HG03439 (cell line): ENCODE results near the gene MAML1.

Source experiments
- ATAC-seq: cut with Tn5 transposase; IDR thresholded peaks from one replicate; pipeline ENCODE4 v1.9.1; 2021; ENCODE audit warnings: mild to moderate bottlenecking, moderate library complexity; ENCODE audit not compliant: unreplicated experiment

Gene MAML1

DNA sequence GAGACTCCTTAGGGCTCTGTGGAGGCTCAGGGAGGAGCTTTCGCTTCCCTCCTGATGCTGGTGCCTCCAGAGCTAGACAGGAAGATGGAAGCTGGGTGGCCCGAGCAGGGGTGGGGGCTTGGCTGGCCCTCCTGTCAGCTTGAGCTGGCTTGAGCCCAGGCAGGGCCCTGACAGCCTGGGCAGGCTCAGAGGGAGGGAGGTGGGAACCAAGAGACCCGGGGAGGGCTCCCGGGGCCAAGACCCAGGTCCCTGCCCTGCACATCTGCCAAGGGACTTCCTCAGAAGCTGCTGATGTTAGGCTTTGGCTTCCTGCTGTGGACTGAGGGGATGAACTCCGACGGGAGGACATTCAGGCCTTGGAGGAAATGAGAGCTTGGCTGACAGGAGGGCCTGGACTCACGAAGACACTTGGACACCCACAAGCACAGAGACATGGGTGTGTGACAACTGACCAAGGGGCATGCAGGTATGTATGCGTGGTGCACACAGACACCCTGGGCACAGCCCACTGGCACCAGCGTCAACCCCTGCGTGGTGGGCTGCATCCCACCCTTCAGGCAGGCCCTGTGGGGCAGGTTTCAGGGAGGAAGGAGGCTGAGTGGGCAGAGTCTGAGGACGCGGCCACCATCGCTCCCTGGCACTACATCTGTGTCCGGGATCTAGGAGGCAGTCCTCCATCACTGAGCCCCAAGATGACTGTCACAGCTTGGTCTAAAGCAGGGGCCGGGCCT lies 59.4 kb downstream of the MAML1 start:
- no peak for ATAC-seq

DNA sequence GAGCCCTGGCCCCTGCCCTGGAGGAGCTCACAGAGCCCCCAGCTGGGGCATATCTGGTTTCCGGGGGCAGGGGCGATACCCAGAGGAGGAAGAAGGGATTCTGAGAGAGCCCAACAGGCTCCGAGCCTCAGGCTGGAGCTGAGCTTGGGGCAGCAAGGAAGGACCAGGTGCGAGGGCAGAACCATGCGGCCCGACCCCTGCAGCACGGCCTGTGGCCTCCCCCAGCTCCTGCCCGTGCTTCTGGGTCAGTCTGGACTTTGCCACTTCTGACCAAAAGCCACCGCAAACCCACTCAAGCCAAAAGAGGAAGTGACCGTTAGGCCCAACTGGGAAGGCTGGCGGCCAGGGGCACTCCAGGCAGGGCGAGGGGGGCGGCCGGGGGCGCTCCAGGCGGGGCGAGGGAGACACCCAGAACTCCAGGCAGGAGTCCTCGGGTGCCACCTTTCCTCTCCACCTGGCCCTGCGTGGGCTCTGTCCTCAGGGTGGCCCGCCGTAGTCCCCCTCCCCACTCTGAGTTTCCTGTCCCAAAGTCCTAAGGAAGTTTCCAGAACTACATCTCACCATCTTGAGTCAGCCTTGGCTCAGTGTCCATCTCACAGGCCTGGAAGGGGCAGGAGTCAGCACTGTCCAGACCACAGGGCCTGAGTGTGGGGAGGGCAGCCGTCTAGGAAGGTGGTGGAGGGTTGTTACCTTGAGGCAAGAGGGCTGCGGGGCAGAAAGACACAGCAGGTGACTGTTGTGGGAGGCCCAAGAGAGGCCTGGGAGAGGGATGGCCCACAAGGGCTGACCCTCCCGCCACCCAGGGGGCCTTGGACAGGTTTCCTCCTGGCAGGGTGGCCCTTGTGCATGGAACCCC lies 60.2 kb downstream of the MAML1 start:
- ATAC-seq = no peak

DNA sequence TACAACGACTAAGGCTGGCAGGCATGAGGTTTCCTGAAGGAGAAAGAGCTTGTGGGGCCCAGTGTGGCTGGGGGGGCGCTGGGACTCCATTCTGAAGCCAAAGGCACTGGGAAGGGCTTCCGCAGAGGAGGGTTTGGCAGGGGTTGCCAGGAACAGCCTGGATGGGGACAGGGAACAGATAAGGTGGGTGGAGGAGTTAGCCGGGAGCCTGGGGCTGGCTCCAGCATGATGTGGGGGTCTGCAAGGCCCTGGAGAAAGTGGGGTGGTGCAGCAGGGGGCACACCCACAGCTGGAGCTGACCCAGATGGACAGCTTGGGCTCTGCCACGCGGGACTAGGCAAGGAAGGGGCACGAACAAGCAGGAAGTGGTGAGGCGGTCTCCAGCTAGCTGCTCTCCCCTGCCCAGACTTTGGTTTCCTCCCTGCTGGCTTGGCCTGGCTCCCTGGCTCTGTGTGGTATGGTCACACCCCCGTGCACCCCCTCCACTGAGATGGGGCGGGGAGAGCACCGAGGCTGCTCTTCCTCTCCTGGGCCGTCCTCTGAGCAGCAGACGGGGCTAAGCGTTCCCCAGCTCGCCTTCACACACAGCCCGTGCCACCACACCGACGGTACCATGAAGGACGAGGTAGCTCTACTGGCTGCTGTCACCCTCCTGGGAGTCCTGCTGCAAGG lies 61.0 kb downstream of the MAML1 start, which contains the start of gene LTC4S:
Gene LTC4S, plus strand, starts transcription at position 519 of the 672 bp plus-strand sequence. Its CDS starts 95 bp downstream, at position 614.
- no peak for ATAC-seq

DNA sequence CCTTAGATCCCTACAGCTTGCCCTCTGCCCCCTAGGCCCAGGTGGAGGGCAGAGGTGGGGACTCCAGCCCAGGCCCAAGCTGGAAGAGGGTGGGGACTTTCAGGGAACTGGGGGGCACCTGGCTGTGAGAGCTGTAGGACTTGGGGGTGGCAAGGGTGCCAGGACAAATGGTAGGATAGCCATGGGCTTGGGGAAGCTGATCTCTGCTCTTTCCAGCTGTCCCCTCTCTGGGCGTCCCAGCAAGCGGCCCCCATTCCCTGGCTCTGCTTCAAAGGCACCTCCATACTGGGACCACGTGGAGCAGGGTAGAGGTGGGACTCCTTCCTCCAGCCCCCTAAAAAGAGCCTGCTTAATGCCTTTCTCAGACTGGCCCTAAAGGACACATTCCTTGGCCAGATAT lies 61.5 kb downstream of the MAML1 start:
- no peak for ATAC-seq

DNA sequence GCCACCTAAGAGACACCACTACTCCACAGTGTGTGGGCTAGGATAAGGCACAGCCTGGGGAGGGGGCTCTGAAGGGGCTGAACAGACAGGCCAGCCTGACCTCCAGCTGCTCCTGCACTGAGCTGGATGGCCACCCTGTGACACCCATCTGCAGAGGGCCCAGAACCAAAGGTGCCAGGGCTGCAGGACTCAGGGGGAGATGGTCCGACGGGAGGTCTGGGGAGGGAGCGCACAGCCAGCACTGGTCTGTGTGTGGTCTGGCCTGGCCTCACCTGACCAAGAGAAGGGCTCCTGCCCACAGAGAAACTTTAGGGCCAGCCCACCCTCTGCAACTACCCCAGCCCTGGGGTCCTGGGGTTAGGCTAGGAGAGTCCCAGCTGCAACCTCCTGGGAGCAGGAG lies 62.0 kb downstream of the MAML1 start:
- no peak for ATAC-seq

DNA sequence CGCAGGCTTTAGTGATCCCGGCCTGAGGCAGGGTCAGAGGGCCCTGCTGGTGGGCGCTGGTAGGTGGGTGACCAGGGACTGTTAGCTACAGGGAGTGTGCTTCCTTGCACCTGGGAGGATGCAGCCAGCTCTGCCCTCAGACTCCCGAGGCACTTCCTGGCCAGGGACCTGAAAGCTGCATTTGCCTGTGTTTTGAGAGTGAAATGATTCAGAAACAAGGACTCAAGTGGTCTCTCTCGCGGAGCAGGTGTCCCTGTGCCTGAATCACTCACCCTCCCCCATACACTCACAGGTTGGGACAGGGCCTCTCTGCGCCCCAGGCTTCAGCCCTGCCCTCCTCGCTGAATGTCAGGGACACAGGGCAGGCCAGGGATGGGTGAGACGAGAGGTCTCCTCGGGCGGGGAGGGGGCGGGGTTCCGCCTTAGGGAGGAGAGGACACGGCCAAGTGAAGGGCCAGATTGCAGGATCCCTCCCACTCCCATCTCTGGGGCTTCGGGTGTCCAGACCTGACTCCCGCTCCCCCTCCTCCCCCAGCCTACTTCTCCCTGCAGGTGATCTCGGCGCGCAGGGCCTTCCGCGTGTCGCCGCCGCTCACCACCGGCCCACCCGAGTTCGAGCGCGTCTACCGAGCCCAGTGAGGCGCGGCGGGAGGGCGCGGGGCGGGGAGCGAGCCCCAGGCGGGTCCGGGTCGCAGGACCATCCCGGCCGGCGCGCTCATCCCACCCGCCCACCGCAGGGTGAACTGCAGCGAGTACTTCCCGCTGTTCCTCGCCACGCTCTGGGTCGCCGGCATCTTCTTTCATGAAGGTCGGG lies 62.6 kb downstream of the MAML1 start:
- no peak for ATAC-seq

DNA sequence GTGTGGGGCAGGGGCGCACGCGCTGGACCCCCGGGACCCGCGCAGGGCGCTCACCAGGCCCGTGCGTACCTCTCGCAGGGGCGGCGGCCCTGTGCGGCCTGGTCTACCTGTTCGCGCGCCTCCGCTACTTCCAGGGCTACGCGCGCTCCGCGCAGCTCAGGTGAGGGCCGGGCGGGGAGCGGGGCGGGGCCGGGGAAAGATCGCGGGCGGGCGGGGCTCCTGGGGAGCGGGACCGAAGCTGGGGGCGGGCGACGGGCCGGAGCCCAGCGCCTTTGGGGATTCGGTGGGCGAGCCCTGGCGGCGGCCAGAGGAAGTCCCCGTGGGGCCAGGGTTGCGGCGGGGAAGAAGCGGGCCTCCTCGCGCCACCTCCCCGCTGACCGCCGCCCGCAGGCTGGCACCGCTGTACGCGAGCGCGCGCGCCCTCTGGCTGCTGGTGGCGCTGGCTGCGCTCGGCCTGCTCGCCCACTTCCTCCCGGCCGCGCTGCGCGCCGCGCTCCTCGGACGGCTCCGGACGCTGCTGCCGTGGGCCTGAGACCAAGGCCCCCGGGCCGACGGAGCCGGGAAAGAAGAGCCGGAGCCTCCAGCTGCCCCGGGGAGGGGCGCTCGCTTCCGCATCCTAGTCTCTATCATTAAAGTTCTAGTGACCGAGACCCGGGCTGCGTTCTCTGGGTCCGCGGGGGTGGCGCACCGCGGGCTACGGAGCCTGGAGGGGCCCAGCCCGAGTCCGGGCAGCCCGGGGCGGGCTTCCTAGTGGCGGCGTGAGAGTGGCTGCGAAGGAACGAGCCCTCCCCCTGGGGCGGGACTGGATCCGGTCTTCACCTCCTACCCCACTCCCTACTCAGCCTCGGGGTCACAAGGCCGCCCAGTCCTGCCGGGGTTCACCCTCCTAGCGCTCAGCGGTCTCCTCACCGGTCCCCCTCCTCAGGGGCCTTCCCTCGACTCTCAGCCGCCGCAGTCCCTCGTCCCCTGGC lies 63.5 kb downstream of the MAML1 start:
- ATAC-seq = peak; percentile 79

DNA sequence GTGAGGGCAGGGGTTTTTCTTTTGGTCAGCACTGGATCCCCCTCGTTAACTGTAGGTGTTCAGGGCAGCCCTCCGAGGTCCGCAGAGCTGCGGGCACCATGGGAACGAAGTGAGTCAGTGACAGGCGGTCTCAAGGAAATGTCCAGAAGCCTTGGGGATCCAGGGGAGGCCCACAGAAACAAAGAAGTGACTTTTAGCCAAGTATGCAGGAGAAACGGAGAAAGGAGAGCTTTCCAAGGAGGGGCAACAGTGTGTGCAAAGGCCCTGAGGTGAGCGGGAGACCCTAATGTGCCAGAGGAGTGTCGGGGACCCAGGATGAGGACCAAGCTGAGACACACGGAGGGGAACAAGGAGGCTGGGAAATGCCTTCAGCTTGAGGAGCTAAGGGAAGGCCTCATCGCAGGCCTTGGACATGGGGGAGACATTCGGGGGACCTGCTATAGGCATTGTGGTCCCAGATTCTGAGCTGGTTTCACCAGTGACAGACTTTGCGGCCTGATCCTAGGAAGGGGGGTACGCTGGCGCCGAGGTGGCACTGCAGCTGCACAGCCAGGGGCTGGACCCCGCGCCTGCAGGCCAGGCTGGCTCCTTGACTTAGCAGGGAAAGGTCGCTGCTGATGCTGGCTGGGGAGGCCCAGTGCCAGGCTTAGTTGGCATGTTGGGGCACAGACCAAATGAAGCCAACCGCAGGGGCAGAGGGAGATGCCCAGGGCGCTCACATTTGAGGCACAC lies 64.4 kb downstream of the MAML1 start:
- no peak for ATAC-seq

DNA sequence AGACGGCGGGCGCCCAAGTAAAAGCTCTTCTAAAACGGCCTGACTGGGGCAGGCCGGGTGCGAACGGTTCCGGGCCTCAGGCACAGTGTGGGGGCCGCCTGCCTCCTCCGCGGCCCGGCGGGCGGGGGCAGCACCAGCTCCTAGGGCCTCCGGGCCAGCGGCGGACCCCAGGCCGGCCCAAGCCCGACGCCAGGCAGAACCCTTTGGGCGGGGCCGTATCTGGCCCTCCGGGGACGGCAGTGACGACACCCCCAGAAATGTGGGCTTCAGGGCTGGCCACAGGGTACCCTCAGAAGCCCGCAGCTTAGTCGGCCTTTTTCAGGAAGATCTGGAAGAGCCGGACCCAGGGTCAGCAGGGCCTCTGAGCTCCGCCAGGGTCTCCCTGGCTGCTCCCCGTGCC lies 65.1 kb downstream of the MAML1 start:
- no peak for ATAC-seq

DNA sequence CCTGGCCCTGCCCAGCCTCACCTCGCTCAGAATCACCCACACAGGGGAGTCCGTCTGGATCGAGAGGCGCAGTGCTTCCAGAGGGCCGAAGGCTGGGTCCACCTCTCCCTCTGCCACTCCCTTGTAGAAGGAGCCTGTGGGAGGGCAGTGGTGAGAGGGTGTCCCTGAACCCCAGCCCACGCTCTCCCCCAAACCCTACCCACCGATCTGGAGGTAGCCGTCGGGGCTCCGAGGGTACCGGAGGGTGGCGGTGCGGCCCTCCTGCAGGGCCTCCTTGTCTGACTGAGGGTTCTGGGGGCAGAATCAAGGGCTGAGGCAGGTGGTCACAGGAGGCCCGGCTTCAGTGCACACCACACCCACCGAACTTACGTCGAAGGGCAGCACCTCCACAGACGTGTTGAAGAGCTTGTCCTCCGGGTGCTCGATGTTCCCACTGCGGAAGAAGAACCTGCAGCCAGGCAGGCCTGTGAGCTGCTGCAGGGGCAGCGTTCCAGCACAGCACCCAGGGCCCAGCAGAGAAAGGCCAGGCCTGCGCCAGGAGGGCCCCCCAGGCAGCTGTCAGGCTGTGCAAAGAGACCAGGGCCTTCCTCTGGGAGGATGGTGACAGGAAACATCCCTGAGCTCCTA lies 65.6 kb downstream of the MAML1 start:
- no peak for ATAC-seq

DNA sequence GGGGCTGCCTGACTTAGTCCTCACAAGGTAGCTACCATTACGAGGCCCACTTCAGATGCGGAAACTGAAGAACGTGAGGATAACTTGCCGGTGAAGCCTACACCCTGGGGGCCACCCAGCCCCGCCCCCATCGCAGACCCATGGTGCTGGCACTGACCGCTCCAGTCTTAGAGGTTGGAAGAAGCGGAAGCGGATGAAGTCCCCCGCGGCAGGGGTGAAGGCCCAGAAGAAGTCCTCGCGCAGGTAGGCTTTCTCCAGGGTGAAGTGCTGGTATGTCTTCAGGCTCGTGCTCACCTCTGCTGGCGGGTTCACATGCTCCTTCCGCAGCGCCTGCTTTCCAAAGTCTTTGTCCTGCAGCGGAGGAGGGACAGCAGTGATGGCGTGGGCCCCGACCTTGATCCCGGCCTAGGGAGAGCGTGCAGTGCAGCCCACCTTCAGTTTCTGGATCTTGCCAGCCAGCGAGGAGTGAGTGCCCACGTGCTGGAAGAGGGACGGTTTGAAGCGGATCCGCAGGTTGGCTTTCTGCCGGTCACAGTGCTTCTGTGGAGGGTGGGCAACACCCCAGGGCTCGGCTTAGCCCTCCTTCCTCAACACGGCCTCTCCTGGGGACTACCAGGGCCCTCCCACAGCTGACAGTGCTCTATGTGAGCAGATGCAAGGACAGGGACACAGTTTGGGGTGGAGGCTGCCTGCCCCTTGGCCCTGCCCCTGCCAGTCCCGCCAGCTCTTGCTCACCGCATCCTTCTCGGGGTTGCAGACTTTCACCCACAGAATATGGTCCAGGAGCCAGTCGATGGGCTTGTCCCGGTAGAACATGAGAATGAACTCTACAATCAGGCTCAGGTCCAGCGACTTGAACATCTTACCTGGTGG lies 66.4 kb downstream of the MAML1 start:
- no peak for ATAC-seq

DNA sequence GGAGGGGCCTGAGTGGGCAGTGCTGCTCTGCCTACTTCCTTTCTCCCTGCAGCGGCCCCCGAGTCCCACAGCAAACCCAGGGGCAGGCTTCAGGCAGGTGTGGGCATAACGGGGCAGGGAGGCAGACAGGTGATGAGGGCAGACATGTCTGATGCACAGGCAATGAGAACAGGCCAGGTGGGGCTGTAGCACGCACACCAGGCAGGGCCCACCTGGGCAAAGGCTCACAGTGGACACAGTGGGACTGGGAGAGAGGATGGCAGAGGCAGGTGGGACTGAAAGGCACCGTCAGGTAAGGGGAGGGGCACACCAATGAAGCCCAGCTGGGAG lies 67.0 kb downstream of the MAML1 start:
- ATAC-seq = no peak

DNA sequence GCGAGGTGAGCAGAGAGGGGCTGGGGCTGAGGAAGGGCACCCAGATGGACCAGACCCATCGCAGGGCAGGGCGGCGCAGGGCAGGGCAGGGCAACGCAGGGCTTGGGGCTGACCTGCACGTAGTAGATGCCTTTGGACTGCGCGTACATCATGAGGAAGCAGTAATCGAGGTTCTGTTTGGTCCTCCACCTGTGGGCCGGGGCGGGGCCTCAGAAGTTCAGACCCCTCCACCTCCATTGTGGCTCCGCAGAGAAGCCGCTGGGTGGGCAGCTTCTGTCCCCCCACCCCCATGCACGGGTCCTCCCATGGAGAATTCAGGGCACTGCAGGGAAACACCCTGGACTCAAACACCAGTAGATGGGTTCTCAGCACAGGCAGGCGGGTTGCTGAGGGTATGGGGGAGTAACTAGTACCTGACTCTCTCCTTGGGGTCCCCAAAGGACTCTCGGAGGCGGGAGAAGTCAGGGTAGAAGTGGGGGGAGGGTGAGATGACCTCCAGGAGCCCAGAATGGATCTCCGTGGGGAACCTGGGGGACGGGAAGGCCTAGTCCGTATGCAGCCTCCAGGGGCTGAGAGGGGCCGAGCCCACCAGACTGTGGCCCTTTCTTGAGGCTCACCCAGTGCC lies 67.6 kb downstream of the MAML1 start:
- no peak for ATAC-seq

DNA sequence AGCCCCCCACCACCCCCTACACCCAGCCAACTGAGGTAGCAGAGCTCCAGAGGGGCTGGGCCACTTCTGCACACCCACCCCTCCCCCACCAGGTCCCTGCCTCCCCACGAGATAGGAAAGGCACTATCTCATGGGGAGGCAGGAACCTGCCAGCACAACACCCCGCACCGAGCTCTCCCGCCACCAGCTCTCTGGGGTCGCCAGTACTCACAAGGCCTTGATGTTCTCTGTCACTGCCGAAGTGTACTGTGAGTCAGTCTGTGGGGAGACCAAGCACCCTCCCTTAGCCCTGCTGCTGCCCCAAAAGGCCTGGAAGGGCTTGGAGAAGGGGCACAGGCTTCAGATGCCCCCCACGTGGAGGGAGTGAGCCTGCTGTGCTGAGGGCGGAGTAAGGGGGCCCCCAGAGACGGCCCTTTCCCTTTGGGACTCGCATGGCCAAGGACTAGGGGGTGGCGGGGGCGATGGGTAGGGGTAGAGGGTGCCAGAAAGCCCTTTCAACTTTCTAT lies 68.1 kb downstream of the MAML1 start:
- no peak for ATAC-seq

DNA sequence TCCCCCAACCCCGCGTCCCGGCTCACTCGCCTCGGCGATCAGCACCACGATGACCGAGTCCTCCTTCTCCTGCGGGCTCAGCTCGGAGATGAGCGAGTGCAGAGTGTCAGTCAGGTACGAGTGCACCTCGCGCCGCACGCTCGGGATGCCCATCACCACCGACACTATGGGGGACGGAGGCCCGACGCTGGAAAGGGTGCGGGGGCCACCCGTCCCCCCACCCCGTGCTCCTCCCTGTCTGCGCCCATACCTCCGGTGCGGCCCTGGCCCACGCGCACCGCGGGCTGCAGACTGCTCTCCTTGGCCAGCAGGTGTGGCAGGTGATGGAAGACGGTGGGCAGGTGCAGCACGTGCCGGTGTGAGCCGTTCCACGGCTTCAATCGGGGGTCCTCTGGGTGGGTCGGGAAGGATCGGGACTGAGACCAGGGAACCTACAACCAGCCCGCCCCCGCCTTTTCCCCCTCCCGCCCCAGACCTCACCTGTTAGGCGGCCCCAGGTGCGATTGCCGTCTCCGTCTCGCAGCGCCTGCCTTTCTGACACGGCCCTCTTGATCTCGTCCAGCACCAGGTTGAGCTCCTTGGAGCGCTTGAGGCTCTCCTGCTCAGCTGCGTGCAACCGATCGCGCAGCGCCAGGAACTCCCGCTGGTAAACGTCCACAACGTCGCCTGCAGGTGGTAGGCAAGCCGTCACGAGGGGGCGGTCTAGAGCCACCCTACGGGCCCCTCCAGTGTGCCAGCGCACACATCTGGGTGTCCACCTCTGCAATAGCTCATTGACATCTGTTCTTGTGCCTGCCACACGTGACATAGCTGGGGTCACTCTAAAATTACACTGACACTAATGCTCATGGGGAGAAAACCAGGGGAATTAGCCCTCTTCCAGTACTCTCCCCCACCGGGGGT lies 68.9 kb downstream of the MAML1 start:
- peak; percentile 42 for ATAC-seq
